ENCODE measurements around the gene EVC.
"Not testable (repeated sequence)": the region's sequence is repeated elsewhere in the genome, so short reads cannot be mapped to it uniquely, and the experiment has no call there.

Gene EVC

GRCh38 chr4:5805270-5805669 is 94.3 kb downstream of the EVC start:
- no peak for TF ChIP-seq TARDBP (IDR thresholded peaks at IDR 0.05)
- no peak for TF ChIP-seq L3MBTL2 (conservative IDR thresholded peaks at IDR 0.05)
- no peak for TF ChIP-seq SP1 (IDR thresholded peaks at IDR 0.05)
- no peak for TF ChIP-seq FOXM1 (IDR thresholded peaks at IDR 0.05; ENCODE audit: borderline replicate concordance)
- TF ChIP-seq ELF4 (IDR thresholded peaks at IDR 0.05): no peak
- TF ChIP-seq LEF1 (IDR thresholded peaks at IDR 0.05; ENCODE audit: borderline replicate concordance): no peak
- no peak for TF ChIP-seq CTBP1 (IDR thresholded peaks at IDR 0.05; ENCODE audit: borderline replicate concordance)
- TF ChIP-seq BHLHE40 (IDR thresholded peaks at IDR 0.05; ENCODE audit: borderline replicate concordance): no peak
- TF ChIP-seq NFRKB (IDR thresholded peaks at IDR 0.05): no peak
- TF ChIP-seq FOXA1 (IDR thresholded peaks at IDR 0.05): no peak
- TF ChIP-seq ARNT (IDR thresholded peaks at IDR 0.05): no peak
- TF ChIP-seq SUZ12 (IDR thresholded peaks at IDR 0.05): no peak
- TF ChIP-seq HDGF (IDR thresholded peaks at IDR 0.05; ENCODE audit: borderline replicate concordance): no peak
- TF ChIP-seq ZNF384 (IDR thresholded peaks at IDR 0.05): no peak

GRCh38 chr4:5808081-5808741 is 97.2 kb downstream of the EVC start:
- POLR2A ChIA-PET: no interaction called here
- CTCF ChIA-PET: no interaction called here
- DNase-seq (ENCODE audit: extremely low spot score): no peak
- TF ChIP-seq SP1 (IDR thresholded peaks at IDR 0.05): no peak
- no peak for TF ChIP-seq PKNOX1 (IDR thresholded peaks at IDR 0.05)
- TF ChIP-seq TARDBP (IDR thresholded peaks at IDR 0.05): no peak
- TF ChIP-seq FOXM1 (IDR thresholded peaks at IDR 0.05; ENCODE audit: borderline replicate concordance): no peak
- TF ChIP-seq HDGF (IDR thresholded peaks at IDR 0.05; ENCODE audit: borderline replicate concordance): no peak
- no peak for TF ChIP-seq CTBP1 (IDR thresholded peaks at IDR 0.05; ENCODE audit: borderline replicate concordance)
- no peak for TF ChIP-seq L3MBTL2 (conservative IDR thresholded peaks at IDR 0.05)

More at GRCh38 chr4:5805270-5805669, 94.3 kb downstream of the EVC start:
- ChIA-PET CTCF (interaction anchor here (0.6 kb wide), 1 partner anchor 16 kb away, joined by 3 read pairs; no protein-coding TSS in a partner anchor), POLR2A (no interaction called here)
- no peak for DNase-seq (ENCODE audit: extremely low spot score)

- DNase-seq (ENCODE audit: extremely low spot score): no peak
- CTCF ChIA-PET: interaction anchor here (0.7 kb wide), 1 partner anchor 1141 kb away, joined by 3 read pairs; no protein-coding TSS in a partner anchor
- POLR2A ChIA-PET: no interaction called here
- no peak for TF ChIP-seq FOXK2 (IDR thresholded peaks at IDR 0.05)
- TF ChIP-seq NFRKB (IDR thresholded peaks at IDR 0.05): no peak
- TF ChIP-seq L3MBTL2 (conservative IDR thresholded peaks at IDR 0.05): no peak
- no peak for TF ChIP-seq ARNT (IDR thresholded peaks at IDR 0.05)
- TF ChIP-seq HDGF (IDR thresholded peaks at IDR 0.05; ENCODE audit: borderline replicate concordance): no peak
- TF ChIP-seq FOXA1 (IDR thresholded peaks at IDR 0.05): no peak
- TF ChIP-seq CTBP1 (IDR thresholded peaks at IDR 0.05; ENCODE audit: borderline replicate concordance): no peak
- TF ChIP-seq TARDBP (IDR thresholded peaks at IDR 0.05): no peak
These were observed 98.3 kb downstream of the EVC start for GRCh38 chr4:5809216-5809776.

GRCh38 chr4:5810151-5810550 is 99.2 kb downstream of the EVC start:
- ChIA-PET POLR2A (no interaction called here), CTCF (no interaction called here)
- DNase-seq (ENCODE audit: extremely low spot score): no peak
- no peak for TF ChIP-seq FOXM1 (IDR thresholded peaks at IDR 0.05; ENCODE audit: borderline replicate concordance)
- TF ChIP-seq HDGF (IDR thresholded peaks at IDR 0.05; ENCODE audit: borderline replicate concordance): no peak
- no peak for TF ChIP-seq L3MBTL2 (conservative IDR thresholded peaks at IDR 0.05)
- no peak for TF ChIP-seq ZNF384 (IDR thresholded peaks at IDR 0.05)
- no peak for TF ChIP-seq NFRKB (IDR thresholded peaks at IDR 0.05)
- no peak for TF ChIP-seq TARDBP (IDR thresholded peaks at IDR 0.05)
- no peak for TF ChIP-seq FOXA1 (IDR thresholded peaks at IDR 0.05)
- no peak for TF ChIP-seq SUZ12 (IDR thresholded peaks at IDR 0.05)
- TF ChIP-seq PKNOX1 (IDR thresholded peaks at IDR 0.05): no peak

GRCh38 chr4:5810770-5811430 is 99.9 kb downstream of the EVC start:
- DNase-seq (ENCODE audit: extremely low spot score): no peak
- ChIA-PET POLR2A (no interaction called here), CTCF (no interaction called here)
- no peak for TF ChIP-seq FOXK2 (IDR thresholded peaks at IDR 0.05)
- no peak for TF ChIP-seq BHLHE40 (IDR thresholded peaks at IDR 0.05; ENCODE audit: borderline replicate concordance)
- TF ChIP-seq PKNOX1 (IDR thresholded peaks at IDR 0.05): no peak

- POLR2A ChIA-PET; DNase-seq (ENCODE audit: extremely low spot score): not testable (repeated sequence)
- CTCF ChIA-PET: interaction anchor here (0.6 kb wide), 1 partner anchor 113 kb away, joined by 3 read pairs; no protein-coding TSS in a partner anchor
These were observed 101.1 kb downstream of the EVC start for GRCh38 chr4:5812057-5812456.
